UCSD-AML1 (cell line): ENCODE measurements around the gene POU3F2.

Experiments used
- DNase-seq: peaks from one replicate; lab custom pipeline; 2025; ENCODE audit not compliant: unreplicated experiment; lab: John Stamatoyannopoulos, UW

The POU3F2 gene

DNA sequence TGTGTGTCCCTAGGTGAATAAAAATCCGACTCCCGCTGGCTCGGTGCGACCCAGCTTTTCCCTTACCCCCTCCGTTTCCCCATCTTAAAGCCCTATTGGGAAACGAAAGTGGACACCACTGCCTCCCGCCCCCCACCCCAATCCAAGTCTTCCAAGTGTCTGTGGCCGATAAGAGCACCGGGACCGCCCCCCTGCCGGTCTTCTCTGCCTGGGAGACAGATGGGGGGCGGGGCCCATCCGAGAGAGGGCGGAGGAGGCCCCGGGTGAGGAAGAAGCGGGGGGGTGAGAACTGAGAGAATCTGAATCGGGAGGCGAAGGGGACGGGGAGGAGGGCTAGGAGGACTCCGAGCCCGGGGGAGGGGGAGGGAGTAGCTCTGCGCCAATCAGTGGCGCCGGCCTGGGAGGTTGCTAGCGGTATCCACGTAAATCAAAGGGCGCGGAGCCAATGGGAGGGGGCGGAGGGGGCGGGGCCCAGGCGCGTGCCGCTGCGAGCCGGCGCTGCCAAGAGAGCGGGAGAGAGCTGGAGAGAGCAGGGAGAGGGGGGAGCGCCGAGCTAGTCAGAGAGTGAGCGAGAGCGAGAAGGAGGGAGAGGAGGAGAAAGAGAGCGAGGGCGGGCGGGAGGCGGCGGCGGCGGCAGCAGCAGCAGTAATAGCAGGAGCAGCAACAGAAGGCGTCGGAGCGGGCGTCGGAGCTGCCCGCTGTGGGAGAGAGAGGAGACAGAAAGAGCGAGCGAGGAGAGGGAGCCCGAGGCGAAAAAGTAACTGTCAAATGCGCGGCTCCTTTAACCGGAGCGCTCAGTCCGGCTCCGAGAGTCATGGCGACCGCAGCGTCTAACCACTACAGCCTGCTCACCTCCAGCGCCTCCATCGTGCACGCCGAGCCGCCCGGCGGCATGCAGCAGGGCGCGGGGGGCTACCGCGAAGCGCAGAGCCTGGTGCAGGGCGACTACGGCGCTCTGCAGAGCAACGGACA, at the start of gene POU3F2:
POU3F2 (plus strand) TSS at position 515 of the 972 bp plus-strand sequence; CDS start at position 815, 300 bp downstream.
- DNase-seq, result peak; percentile 73

DNA sequence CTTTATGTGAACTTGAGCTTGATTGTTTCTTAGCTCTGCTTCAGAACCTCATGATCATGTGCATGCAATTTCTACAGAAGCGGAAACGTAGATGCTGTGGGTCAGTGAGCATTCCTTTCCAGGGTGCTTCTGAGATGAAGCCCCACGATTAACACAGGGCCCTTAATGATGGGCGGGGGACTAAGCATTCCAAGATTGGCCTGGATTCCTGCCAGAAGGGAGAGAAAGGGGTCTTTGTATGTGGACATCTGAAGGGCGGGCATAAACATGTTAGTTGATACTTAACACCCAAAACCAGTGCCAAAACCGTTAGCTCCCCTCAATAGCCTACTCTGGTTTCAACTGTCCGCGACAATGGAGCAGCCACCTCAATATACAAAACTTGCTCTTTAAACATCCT, 46.9 kb upstream of the POU3F2 start:
- no peak for DNase-seq

- no peak for DNase-seq
Measured at GRCh38 chr6:98787961-98788360, 46.4 kb upstream of the POU3F2 start.

- no peak for DNase-seq
Measured at GRCh38 chr6:98794307-98794842, 40.0 kb upstream of the POU3F2 start.

- DNase-seq, result no peak
Measured at GRCh38 chr6:98797217-98797994, 37.0 kb upstream of the POU3F2 start.

DNA sequence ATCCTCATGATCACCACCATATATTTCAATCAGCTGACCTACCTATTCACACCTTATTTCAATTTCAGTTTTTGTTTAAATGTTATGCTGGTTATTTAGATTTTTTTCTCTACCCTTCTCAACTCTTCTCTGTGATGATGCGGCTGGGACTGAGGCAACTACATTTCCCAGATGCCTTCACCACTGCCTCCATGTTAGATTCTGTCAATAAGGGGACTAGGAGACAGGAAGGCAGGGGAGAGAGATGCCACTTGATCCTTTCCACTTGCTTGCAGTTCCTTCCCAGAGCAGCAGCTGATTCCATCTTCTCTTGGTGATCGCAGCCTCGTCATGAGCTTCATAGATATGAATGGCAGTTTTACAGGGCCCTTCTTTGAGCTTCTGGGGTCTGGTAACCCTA, 33.5 kb upstream of the POU3F2 start:
- no peak for DNase-seq

GRCh38 chr6:98808541-98809210, 25.7 kb upstream of the POU3F2 start:
- no peak for DNase-seq

DNA sequence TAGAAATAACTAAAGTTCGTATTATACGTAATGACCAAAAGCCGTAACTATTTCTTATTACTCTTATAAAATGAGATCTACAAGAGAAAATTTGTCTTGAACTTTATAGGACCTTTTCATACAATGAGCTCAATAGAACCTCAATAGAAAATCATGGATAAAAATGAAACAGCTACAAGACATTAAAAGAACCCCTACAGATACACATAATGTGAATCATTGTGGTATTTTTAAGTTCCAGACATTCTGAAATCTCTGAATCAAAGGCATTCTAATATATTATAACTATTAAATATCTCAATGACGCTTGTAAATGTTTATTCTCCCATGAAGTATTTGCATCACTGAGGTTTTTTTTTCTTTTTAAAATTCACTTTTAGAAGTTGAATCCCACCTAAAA, 22.2 kb upstream of the POU3F2 start:
- no peak for DNase-seq

- DNase-seq, result no peak
Measured at GRCh38 chr6:98816799-98817198, 17.6 kb upstream of the POU3F2 start.

- DNase-seq, result no peak
Measured at GRCh38 chr6:98821756-98822405, 12.5 kb upstream of the POU3F2 start.

DNA sequence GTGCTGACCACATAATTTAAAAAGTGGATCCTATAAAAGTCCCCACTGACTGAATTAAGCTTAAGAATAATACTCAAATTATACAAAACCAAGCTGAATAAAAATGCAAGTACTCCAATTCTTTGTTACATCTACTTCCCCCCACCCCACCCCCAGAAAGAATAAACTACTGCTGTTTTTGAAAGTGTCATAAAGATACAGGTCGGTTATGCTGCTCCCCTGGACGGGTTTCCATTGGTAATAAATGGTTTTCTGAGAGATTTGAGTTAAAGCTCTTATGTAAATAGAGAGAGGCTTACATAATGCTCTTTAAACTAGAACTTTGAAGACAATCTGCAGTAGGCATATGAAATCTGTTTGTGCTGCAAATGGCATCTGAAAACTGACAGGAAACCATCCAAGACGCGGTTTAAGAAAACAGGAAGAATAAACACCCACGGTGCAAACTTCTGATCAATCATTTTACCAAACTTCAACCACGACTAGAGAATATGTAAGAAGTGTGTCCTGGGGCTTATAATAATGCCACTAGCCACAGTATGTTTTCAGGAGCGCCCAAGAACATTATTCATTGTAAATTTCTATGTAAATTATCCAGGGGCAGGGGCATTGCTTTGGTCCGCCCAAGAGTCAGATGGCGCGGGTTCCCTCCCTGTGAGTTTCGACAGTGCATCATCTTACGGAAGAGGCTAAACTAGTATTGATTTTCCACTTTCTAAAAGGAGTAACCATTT, 10.8 kb upstream of the POU3F2 start:
- no peak for DNase-seq

DNA sequence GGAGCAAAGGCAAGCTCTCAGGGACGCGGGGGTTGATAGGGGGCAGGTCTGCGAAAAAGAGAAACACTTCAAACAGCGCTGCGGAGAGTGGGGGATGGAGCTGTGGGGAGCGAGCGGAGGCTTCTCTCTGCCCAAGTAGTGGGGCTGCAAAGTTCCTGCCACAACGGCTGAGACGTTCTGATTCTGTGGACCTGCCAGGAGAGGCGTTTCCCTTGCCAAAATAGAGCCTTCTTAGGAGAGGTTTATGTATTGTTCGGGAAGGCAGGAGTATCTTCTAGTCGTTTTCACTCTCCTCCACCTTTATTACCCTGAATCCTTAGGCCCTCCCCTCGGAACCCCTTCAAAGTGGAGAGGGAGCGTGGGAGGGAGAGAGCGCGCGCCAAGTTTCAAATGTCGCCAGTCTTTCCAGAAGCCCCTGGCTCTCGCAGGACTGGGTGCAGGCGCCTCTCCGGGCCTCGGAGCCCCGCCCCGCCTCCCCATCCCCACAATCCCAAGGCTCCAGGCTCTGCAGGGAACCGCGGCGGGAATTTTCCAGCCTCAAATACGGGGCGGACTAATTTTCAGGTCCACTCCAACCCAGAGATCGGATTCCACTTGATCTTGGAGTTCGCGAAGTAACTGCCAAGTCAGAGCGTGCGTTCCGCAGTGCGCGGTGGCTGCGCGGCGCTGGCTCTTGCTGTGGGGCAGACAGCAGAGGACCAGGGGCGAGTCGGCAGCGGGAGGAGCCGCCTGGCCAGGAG, 10.0 kb upstream of the POU3F2 start:
- DNase-seq, result no peak

DNA sequence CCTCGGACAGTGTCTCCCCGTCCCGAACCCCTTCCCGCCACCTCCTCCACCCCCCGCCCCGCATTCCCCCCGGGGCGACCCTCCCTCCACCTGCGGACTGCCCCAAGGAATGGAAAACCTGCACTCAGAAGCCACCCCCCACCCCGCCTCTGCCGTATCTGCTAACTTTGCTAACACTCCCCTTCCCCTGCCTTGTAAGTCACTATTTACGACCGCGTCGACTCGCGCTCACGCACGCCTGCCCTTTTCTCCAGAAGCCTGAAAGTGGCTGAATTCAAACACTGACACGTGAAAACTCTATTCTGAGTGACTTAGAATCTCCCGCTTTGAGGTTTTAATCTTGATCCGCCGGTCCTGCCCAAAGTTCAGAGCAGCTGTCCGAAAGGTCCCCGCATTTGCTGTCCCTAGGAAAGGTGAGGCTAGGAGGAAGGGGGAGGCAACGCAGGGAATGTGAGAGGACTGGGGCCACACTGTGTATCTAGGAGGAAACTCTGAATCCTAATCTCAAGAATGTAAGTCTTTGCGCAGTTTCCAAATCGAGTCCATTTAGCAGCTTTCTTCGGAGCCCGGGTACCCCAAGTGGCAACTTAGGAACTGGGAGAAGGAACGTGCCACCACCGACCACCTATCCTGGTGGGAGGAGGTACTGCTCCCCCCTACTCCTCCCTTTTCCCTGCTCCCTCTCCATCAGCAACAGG, 9.3 kb upstream of the POU3F2 start:
- no peak for DNase-seq

DNA sequence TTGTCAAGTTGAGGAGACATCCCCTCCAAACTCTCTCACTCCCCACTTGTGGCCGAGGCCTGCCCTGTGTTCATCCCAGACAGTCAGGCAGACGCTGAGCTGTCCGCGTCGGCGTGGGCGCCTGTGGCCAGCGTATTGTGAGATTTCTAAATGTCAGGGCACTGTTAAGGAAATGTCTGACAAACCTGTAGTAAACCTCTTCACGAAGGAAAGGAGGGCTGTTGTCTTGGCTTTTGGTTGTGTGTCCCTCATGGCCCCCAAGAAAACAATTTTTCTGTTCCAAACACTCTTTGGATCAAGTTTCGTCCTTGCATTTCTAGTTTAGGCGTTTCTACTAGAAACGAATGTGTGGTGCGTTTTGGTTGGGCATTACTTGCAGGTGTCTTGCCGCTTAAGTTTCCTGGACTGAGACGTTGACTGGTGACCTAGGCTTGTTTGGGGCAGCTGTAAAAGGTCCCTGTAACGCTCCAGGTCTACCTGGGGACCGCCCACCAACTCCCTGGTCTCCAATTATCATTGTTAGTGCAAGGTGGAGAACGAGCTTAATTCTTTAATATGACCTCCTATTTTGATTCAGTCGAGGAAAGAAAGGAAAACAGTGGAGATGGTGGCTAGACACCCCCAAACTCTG, 8.7 kb upstream of the POU3F2 start:
- no peak for DNase-seq

DNA sequence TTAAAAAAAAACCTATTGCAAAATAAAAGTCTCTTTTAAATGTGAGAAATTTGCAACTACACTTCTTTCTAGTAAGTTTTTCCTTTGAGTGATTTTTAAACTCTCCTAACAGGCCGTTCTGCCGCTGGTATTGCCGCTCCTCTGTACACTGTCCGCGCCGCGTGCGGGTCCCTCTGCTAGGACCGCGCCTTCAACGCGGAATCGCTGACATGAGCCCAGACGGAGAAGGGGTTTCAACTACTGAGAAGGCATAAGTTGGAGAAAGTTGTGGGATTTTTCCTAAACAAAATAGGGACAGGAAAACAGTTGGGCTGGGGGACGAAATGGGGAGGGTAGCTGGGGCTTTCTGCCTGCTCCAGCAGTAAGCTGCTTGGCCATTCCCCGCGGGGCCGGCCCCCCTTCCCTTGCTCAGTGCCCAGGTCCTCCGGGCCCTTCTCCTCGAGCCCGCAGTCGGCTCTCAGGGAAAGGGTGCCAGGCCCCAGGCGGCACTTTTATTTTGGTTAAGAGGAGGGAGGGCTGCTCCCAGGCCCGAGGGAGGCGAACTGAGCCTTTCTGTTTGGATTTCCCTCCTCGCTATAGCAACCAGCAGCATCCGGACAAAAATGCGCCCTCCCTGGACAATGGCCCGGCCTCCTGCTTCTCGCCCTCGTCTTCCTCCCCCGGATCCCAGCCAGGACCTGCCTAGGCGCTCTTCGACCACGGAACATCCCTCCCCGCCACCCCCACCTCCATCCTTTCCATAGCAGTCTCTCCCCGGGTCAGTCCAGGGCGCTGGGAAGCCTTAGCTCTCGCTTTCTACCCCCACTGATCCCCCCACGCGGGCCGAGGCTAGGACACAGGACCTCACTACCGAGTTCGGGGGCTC, 6.8 kb upstream of the POU3F2 start:
- no peak for DNase-seq

DNA sequence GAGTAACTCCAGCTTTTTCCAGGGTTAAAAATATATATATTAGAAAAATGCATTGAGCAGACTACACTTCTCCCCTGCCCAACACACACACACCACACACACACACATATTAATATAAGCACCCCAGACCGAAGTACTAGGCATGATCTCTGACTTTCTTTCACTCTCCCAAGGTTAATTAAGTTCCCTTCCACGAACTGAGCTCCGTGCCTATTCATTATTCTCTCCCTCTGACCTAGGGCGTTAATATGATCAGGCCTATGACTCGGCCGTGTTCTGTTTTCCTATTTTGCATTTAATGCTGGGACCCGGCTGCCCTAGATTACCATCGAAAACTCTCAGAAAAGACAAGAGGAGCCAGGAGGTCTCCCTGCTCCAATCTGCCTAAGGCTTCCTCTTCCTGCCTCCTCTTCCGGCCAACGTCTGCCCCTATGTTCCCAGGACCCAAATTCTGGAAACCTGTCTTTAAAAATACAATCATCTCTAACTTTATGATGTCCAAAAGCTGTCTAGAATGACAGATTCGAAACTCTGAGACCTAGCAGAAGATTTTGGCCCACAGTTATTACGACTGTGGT, 6.1 kb upstream of the POU3F2 start:
- DNase-seq, result no peak

DNA sequence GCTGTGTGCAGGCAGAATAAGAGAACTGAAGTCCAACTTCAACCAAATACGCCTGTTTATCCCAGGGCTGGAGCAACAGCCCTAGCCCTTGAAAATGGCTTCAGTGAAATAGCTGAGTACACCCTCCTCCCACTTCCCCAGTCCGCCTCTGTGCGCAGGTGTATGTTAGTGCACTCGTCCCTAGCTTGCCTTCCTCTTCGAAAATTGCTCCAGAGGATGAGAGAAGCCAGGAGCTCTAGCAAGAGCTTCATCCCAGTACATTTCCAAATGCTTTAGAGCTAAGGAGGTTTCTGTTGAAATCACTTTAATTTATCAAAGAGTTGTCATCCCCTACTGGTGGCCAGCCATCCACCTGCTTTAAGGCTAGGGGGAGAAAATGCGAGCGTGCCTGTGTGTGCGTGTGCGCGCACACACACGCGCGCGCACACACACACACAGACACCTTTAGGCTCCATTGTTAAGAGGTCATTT, 5.4 kb upstream of the POU3F2 start:
- DNase-seq, result no peak
